WTC11 (cell line): ENCODE measurements around the gene OR51A2.

ENCODE experiments used
- ARID4B ChIP-seq: sonication (generic); formaldehyde crosslinking; IDR thresholded peaks from 2 replicates; pipeline ENCODE4 v1.8.0; 2023; ENCODE audit warnings: missing genetic modification reagents, mild to moderate bottlenecking, borderline replicate concordance
- ATF2 ChIP-seq: sonication (generic); formaldehyde crosslinking; IDR thresholded peaks from 2 replicates; pipeline ENCODE4 v1.8.1; 2022; ENCODE audit warnings: low read depth, missing genetic modification reagents, borderline replicate concordance
- ESRRA ChIP-seq: sonication (generic); formaldehyde crosslinking; IDR thresholded peaks from 2 replicates; pipeline ENCODE4 v1.8.1; 2022; ENCODE audit warnings: mild to moderate bottlenecking, missing genetic modification reagents, borderline replicate concordance
- SMAD3 ChIP-seq: sonication (generic); formaldehyde crosslinking; IDR thresholded peaks from 2 replicates; pipeline ENCODE4 v1.8.0; 2022; ENCODE audit warnings: missing genetic modification reagents, mild to moderate bottlenecking, borderline replicate concordance
- SP1 ChIP-seq: sonication (generic); formaldehyde crosslinking; conservative IDR thresholded peaks from 2 replicates; pipeline ENCODE4 v1.8.1; 2022; ENCODE audit warnings: missing genetic modification reagents
- ZBTB43 ChIP-seq: sonication (generic); formaldehyde crosslinking; IDR thresholded peaks from 2 replicates; pipeline ENCODE4 v1.8.1; 2023; ENCODE audit warnings: mild to moderate bottlenecking, missing genetic modification reagents
- TF ChIP-seq, protein P1 (sequence below): fragments of 200-600 bp; IDR thresholded peaks from 2 replicates; pipeline ENCODE4 v1.8.0; 2022; ENCODE audit warnings: antibody characterized with exemption
- TF ChIP-seq, protein P2 (sequence below): sonication (generic); formaldehyde crosslinking; IDR thresholded peaks from 2 replicates; pipeline ENCODE4 v1.8.1; 2023; ENCODE audit warnings: mild to moderate bottlenecking, missing genetic modification reagents, moderate library complexity

- TF ChIP-seq, protein P1, sequence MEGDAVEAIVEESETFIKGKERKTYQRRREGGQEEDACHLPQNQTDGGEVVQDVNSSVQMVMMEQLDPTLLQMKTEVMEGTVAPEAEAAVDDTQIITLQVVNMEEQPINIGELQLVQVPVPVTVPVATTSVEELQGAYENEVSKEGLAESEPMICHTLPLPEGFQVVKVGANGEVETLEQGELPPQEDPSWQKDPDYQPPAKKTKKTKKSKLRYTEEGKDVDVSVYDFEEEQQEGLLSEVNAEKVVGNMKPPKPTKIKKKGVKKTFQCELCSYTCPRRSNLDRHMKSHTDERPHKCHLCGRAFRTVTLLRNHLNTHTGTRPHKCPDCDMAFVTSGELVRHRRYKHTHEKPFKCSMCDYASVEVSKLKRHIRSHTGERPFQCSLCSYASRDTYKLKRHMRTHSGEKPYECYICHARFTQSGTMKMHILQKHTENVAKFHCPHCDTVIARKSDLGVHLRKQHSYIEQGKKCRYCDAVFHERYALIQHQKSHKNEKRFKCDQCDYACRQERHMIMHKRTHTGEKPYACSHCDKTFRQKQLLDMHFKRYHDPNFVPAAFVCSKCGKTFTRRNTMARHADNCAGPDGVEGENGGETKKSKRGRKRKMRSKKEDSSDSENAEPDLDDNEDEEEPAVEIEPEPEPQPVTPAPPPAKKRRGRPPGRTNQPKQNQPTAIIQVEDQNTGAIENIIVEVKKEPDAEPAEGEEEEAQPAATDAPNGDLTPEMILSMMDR, result no peak
- TF ChIP-seq ATF2 (CRISPR knock-in tag), result no peak
- no peak for TF ChIP-seq ZBTB43 (CRISPR knock-in tag)
- TF ChIP-seq ESRRA, result no peak
- TF ChIP-seq SMAD3, result no peak
- TF ChIP-seq, protein P2, sequence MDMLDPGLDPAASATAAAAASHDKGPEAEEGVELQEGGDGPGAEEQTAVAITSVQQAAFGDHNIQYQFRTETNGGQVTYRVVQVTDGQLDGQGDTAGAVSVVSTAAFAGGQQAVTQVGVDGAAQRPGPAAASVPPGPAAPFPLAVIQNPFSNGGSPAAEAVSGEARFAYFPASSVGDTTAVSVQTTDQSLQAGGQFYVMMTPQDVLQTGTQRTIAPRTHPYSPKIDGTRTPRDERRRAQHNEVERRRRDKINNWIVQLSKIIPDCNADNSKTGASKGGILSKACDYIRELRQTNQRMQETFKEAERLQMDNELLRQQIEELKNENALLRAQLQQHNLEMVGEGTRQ, result no peak
- no peak for TF ChIP-seq SP1
- no peak for TF ChIP-seq ARID4B
Observed at GRCh38 chr11:4975436-4975835, 19.9 kb upstream of the OR51A2 start.
